Kidney epithelial cell (primary cell): Measurements from ENCODE around the gene CRPPA. TPM values are rescaled to one million over a fixed set of nuclear protein-coding genes. Genes with fewer than 3 reads are reported as not detected.

Source experiments
- DNase-seq: peaks from one replicate; pipeline ENCODE4 v3.0.0-alpha.2; 2010; ENCODE audit warnings: low read depth
- H3K27me3 ChIP-seq: 2 replicates; pipeline ENCODE4 v1.6.0; 2011; ENCODE audit warnings: low read length; ENCODE audit not compliant: control insufficient read depth, insufficient read depth
- H3K36me3 ChIP-seq: 2 replicates; pipeline ENCODE4 v1.5.1; 2011; ENCODE audit warnings: low read length; ENCODE audit not compliant: control insufficient read depth, insufficient read depth
- H3K4me3 ChIP-seq: 2 replicates; pipeline ENCODE4 v1.5.1; 2011; ENCODE audit warnings: low read depth, mild to moderate bottlenecking, control low read depth, low read length
- total RNA-seq: library from RNA; depleted of rRNA; stranded (reverse); fragments of >200 nt; gene quantifications from 2 replicates; pipeline ENCODE4 v1.2.3, GENCODE V29; 2015
- TF ChIP-seq, protein P1 (sequence below): IDR thresholded peaks from 2 replicates; pipeline ENCODE4 v1.5.1; 2011; ENCODE audit warnings: mild to moderate bottlenecking, moderate library complexity, low read length, control low read depth, inconsistent platforms; ENCODE audit not compliant: insufficient read depth, poor library complexity, severe bottlenecking

The CRPPA gene
- total RNA-seq, 1 donor from 2014 or later: 1.8 TPM

DNA sequence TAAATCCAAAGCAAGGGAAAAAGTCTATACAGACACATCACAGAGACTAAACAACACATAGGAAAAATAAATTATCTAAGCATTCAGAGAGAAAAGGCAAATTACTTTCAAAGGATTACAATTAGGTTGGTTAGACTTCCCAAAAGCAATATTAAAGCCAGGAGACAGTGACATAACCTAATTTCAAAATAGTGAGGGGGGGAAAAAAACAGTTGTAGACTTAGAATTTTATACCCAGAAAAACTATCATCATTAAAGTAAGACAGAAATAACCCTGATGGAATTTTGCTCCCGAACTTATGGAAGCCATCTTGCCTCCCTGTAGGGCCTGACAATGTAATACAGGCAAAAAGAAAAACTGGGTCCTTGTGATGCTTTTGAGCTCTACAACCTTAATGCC is 18.4 kb downstream of the CRPPA start:
- Histone ChIP-seq H3K4me3 (no peak overlapping the region), H3K36me3 (no peaks in the 10 kb centered on the region), H3K27me3 (no peaks in the 10 kb centered on the region)
- DNase-seq: no peak
- TF ChIP-seq, protein P1, sequence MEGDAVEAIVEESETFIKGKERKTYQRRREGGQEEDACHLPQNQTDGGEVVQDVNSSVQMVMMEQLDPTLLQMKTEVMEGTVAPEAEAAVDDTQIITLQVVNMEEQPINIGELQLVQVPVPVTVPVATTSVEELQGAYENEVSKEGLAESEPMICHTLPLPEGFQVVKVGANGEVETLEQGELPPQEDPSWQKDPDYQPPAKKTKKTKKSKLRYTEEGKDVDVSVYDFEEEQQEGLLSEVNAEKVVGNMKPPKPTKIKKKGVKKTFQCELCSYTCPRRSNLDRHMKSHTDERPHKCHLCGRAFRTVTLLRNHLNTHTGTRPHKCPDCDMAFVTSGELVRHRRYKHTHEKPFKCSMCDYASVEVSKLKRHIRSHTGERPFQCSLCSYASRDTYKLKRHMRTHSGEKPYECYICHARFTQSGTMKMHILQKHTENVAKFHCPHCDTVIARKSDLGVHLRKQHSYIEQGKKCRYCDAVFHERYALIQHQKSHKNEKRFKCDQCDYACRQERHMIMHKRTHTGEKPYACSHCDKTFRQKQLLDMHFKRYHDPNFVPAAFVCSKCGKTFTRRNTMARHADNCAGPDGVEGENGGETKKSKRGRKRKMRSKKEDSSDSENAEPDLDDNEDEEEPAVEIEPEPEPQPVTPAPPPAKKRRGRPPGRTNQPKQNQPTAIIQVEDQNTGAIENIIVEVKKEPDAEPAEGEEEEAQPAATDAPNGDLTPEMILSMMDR: no peak

DNA sequence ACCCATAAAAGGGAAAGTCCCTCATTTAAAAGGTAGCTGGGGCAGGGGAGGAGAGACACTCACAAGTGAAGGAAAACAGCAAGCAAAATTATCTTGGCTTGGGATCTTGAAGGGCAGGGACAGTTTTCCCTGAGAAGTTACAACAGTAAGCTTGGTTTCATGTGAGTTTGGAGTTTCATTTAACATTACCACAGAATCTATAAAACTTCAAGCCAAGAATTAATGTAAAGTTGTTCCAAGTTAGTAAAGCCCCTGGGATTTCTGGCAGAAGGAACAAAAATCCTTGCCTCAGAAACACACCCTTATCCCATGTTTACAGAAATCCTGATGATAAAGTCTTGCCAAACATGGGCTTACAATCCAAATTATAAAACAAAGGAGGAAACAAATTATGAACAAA is 19.2 kb downstream of the CRPPA start:
- TF ChIP-seq, protein P1: no peak
- Histone ChIP-seq H3K27me3 (no peaks in the 10 kb centered on the region), H3K4me3 (no peak overlapping the region), H3K36me3 (no peaks in the 10 kb centered on the region)
- no peak for DNase-seq

DNA sequence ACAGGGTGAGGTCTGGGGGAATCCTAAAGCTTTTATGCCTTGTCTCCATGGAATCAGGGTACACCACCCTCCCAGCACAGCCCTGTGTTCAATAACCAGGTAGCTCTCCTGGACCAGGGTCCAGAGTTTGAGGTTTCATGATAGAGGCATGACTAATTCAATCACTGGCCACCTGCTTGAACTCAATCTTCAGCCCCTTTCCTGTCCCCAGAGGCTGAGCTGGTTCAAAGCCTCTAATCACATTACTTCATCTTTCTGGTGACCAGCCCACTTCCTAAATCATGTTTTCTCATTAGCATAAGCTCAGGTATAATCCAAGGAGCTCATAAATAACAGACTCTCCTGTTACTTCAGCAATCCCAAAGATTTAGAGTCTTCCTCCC is 20.5 kb downstream of the CRPPA start:
- Histone ChIP-seq H3K27me3 (no peaks in the 10 kb centered on the region), H3K4me3 (no peak overlapping the region), H3K36me3 (no peaks in the 10 kb centered on the region)
- TF ChIP-seq, protein P1: no peak
- DNase-seq: no peak

DNA sequence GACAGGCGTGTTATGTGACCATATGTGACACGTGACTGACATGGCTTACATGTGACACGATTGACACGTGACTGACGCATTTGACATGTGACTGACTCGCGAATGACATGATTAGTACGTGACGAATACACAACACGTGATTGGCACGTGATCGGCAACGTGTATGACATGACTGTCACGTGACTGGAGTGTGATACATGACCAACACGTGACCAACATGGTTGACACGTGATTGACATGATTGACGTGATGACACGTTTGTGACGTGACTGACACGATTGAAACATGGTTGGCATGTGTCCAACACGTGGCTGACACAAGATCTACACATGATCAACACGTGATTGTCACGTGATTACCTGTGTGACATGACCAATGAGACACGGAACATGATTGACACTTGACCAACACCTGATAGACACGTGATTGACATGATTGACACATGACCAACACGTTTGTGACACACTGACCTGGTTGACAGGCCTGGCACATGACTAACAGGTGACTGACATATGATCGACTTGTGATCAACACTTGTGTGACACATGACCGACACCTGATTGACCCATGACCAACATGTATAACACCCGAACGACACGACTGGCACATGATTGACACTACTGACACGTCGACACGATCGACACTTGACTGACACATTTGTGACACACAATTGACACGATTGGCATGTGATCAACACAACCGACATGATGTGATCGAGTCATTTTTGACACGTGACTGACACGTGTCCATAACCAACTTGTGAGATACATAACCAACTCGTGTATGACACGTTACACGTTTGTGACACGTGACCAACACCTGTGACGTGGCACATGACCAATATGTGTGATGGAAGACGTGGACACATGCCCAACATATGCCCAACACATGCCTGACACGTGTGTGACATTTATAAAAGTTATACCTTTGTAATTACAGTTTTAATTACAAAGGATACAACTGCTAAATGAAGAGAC is 21.1 kb downstream of the CRPPA start:
- no peaks in the 10 kb centered on the region for H3K36me3 ChIP-seq
- H3K4me3 ChIP-seq: no peak overlapping the region
- no peaks in the 10 kb centered on the region for H3K27me3 ChIP-seq
- DNase-seq: no peak
- TF ChIP-seq, protein P1: no peak

DNA sequence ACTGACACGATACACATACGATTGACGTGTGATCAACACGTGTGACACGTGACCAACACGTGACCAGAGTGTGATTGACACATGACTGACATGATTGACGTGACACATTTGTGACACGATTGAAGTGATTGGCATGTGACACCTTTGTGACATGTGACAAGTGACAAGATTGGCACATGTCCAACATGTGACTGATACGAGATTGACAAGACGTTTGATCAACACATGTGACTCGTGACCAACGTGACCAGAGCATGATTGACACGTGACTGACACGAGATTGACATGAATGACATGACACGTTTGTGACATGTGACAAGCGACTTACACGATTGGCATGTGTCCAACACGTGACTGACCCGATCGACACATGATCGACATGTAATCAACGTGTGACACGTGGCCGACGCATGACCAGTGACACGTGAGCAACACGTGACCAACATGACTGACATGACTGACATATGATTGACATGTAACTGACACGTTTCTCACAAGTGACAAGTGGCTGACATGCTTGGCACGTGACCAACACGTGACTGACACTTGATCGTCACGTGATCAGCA is 22.0 kb downstream of the CRPPA start:
- DNase-seq: no peak
- Histone ChIP-seq H3K36me3 (no peaks in the 10 kb centered on the region), H3K4me3 (no peak overlapping the region), H3K27me3 (no peaks in the 10 kb centered on the region)
- TF ChIP-seq, protein P1: no peak
